ENCODE results near the gene KIAA0825. TPM values are rescaled to one million over a fixed set of nuclear protein-coding genes. Genes with fewer than 3 reads are reported as not detected.

KIAA0825 gene
- total and polyA plus RNA-seq, 2 of the 8 experiments (the other 6 are each of a cell fraction or from before 2014, with no cell fraction given): 0.60 to 1.0 TPM

DNA sequence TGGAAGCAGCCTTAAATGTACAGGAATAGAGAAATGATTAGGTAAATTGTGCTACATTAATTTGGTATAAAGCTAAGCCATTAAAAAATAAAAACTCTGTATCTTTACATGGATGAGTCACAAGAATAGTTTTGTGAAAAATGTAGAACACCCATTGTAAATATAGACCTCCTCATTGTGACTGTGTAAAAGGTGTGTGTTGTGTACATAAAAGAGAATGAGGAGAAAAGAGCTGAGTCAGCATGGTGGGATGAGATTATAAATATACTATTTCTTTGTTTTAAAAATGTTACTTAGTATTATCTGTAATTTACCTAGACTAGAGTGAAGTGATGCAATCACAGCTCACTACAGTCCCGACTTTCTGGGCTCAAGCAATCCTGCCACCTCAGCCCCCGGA lies 250.5 kb downstream of the KIAA0825 start:
- Histone ChIP-seq H3K14ac (ENCODE audit: insufficient read length) (no peak overlapping the region), H3K4me3 (ENCODE audit: extremely low read depth in 1 of 4, insufficient read depth in 2 of 4, low read depth in 3 of 4, low read length in 4 of 4) (no peak overlapping the region), H3K4me2 (ENCODE audit: insufficient read depth in 1 of 2, low read depth in 2 of 2, low read length in 2 of 2) (no peak overlapping the region), H3K9me3 (ENCODE audit: insufficient read depth in 2 of 2, low read depth in 1 of 2, low read length in 1 of 2) (no peaks in the 10 kb centered on the region; a peak in 1 of 4 replicates), H3K4ac (replicated peaks; ENCODE audit: insufficient read length, low read depth, low read length) (no peak overlapping the region), H3K9ac (replicated peaks in 1 of 4; ENCODE audit: extremely low read depth in 1 of 4, low read depth in 3 of 4, low read length in 3 of 4) (no peak overlapping the region), H3K27ac (ENCODE audit: low read depth, low read length) (no peak overlapping the region), H2BK15ac (ENCODE audit: low read length) (no peak overlapping the region), H4K5ac (ENCODE audit: insufficient read length, low read depth, low read length) (no peak overlapping the region), H3K23me2 (ENCODE audit: low read depth, low read length) (no peaks in the 10 kb centered on the region), H2AFZ (ENCODE audit: low read length) (no peak overlapping the region), H2BK20ac (ENCODE audit: low read length) (no peak overlapping the region), H3K79me2 (ENCODE audit: control insufficient read depth in 1 of 2, insufficient read depth in 2 of 2, low read length in 2 of 2) (peaks cover 0 to 2% of the 10 kb centered on the region in 2 experiments; a peak in 1 of 4 replicates), H3K36me3 (ENCODE audit: control insufficient read depth in 2 of 4, insufficient read depth in 4 of 4, low read length in 3 of 4) (no peaks in the 10 kb centered on the region), H3K27me3 (replicated peaks in 1 of 4; ENCODE audit: control insufficient read depth in 3 of 4, extremely low read depth in 1 of 4, insufficient read depth in 3 of 4, low read length in 3 of 4) (no peaks in the 10 kb centered on the region), H3K18ac (ENCODE audit: extremely low read depth, low read length) (no peak overlapping the region), H4K20me1 (replicated peaks in 1 of 2; ENCODE audit: control insufficient read depth in 1 of 2, insufficient read depth in 2 of 2, low read length in 2 of 2) (no peaks in the 10 kb centered on the region), H2BK120ac (replicated peaks; ENCODE audit: low read depth, low read length) (no peak overlapping the region), H3K56ac (replicated peaks; ENCODE audit: insufficient read length, low read depth, low read length) (no peak overlapping the region), H4K8ac (ENCODE audit: extremely low read depth, insufficient read depth, low read length) (no peak overlapping the region), H2BK12ac (ENCODE audit: low read depth, low read length) (no peak overlapping the region), H3K79me1 (ENCODE audit: low read depth, low read length) (no peaks in the 10 kb centered on the region), H4K91ac (replicated peaks; ENCODE audit: insufficient read length, low read length) (no peak overlapping the region), H2BK5ac (ENCODE audit: low read depth, low read length) (no peak overlapping the region), H3K4me1 (replicated peaks in 1 of 4; ENCODE audit: control insufficient read depth in 3 of 4, insufficient read depth in 4 of 4, low read length in 3 of 4) (peaks cover 0 to 3% (median 0%) of the 10 kb centered on the region in 4 experiments; a peak in 1 of 7 replicates), H2AK5ac (ENCODE audit: low read depth, low read length) (no peak overlapping the region), H3K23ac (ENCODE audit: insufficient read length) (no peak overlapping the region)
- ChIA-PET POLR2A (ENCODE audit: partially characterized antibody) (interaction anchor here (0.7 to 2.1 kb wide), 3 partner anchors 10 to 13 kb away, joined by 3 to 9 read pairs (median 5); no protein-coding TSS in a partner anchor), CTCF (ENCODE audit: partially characterized antibody) (no interaction called here)
- 91% methylated on average over 2 of the region's 2 CpGs; no CpG with 5 or more reads in 1 of the 2 experiments for WGBS, 2 experiments (ENCODE audit: extremely low coverage in 1 of 2, insufficient coverage in 1 of 2, insufficient read length in 1 of 2, insufficient replicate concordance in 2 of 2, low coverage in 1 of 2, low lambda C conversion rate in 2 of 2, missing lambda C conversion rate in 1 of 2)
- TF ChIP-seq POU5F1 (IDR thresholded peaks at IDR 0.05; ENCODE audit: low read depth, low read length): no peak
- peak; percentile 92 for TF ChIP-seq MAFK (IDR thresholded peaks at IDR 0.05; ENCODE audit: low read depth, low read length)
- FAIRE-seq (no peak), DNase-seq (ENCODE audit: low read depth in 1 of 2, low spot score in 2 of 2) (no peak)
